HepG2 (cell line): ENCODE results near the gene SLC16A3. TPM values are rescaled to one million over a fixed set of nuclear protein-coding genes. Genes with fewer than 3 reads are reported as not detected.

Source experiments
- ASH2L ChIP-seq: fragments of 300-600, 200-600 bp; sonication (generic); IDR thresholded peaks from 2 replicates; pipeline ENCODE4 v1.7.0; 2017; ENCODE audit warnings: low read depth, mild to moderate bottlenecking, moderate library complexity, mixed read lengths, low read length; ENCODE audit not compliant: insufficient read length
- MED1 ChIP-seq: sonication (generic); formaldehyde crosslinking; IDR thresholded peaks from 2 replicates; pipeline ENCODE4 v1.4.0; 2020; ENCODE audit warnings: missing genetic modification reagents
- TAF1 ChIP-seq: sonication (generic); formaldehyde crosslinking; IDR thresholded peaks from 2 replicates; pipeline ENCODE4 v1.4.0; 2020; ENCODE audit warnings: missing genetic modification reagents
- ZMYM2 ChIP-seq: sonication (generic); formaldehyde crosslinking; IDR thresholded peaks from 2 replicates; pipeline ENCODE4 v1.8.0; 2022; ENCODE audit warnings: mild to moderate bottlenecking, missing genetic modification reagents
- ZNF225 ChIP-seq: sonication (generic); formaldehyde crosslinking; IDR thresholded peaks from 2 replicates; pipeline ENCODE4 v1.4.0; 2020; ENCODE audit warnings: mild to moderate bottlenecking, missing genetic modification reagents
- ZNF282 ChIP-seq: fragments of 450-650 bp; IDR thresholded peaks from 2 replicates; pipeline ENCODE4 v1.6.1; 2018; ENCODE audit not compliant: partially characterized antibody
- ZNF333 ChIP-seq: sonication (generic); formaldehyde crosslinking; IDR thresholded peaks from 2 replicates; pipeline ENCODE4 v1.4.0; 2020; ENCODE audit warnings: mild to moderate bottlenecking, missing genetic modification reagents, borderline replicate concordance
- ZNF552 ChIP-seq: sonication (generic); formaldehyde crosslinking; IDR thresholded peaks from 2 replicates; pipeline ENCODE4 v1.9.0; 2022; ENCODE audit warnings: missing genetic modification reagents, mild to moderate bottlenecking, borderline replicate concordance
- ZNF850 ChIP-seq: sonication (generic); formaldehyde crosslinking; conservative IDR thresholded peaks from 2 replicates; pipeline ENCODE4 v1.9.0; 2021; ENCODE audit warnings: mild to moderate bottlenecking, missing genetic modification reagents
- ZNF879 ChIP-seq: sonication (generic); formaldehyde crosslinking; IDR thresholded peaks from 2 replicates; pipeline ENCODE4 v1.8.1; 2023; ENCODE audit warnings: missing genetic modification reagents
- polyA plus RNA-seq, 8 experiments: library from polyadenylated mRNA; depleted of rRNA in 3 of 8; stranded (reverse) in 7 of 8; unstranded in 1 of 8; fragments of >200 nt; fragmentation: Illumina TruSeq in 4 of 8; extraction: Trizol in 4 of 8; gene quantifications; 2 replicates each; pipeline versions ENCODE4 v1.2.1 to v1.2.3, GENCODE V29; 2011 to 2016; ENCODE audit warnings: low read depth in 4 of 8, missing spikeins in 1 of 8, mixed read lengths in 1 of 8; ENCODE audit not compliant: insufficient read depth in 1 of 8
- total RNA-seq, 5 experiments: library from RNA; depleted of rRNA; stranded (reverse); fragments of >200 nt; fragmentation: Illumina TruSeq; extraction: Trizol; gene quantifications; 2 replicates each; pipeline ENCODE4 v1.2.3, GENCODE V29; 2016; ENCODE audit warnings: low read depth in 1 of 5
- TF ChIP-seq, protein P1 (sequence below): fragments of 450-650 bp; IDR thresholded peaks from 2 replicates; pipeline ENCODE4 v1.6.1; 2017
- TF ChIP-seq, protein P2 (sequence below): sonication (generic); formaldehyde crosslinking; IDR thresholded peaks from 2 replicates; pipeline ENCODE4 v1.9.0; 2022; ENCODE audit warnings: missing genetic modification reagents, mild to moderate bottlenecking, borderline replicate concordance
- TF ChIP-seq, protein P3 (sequence below): sonication (generic); formaldehyde crosslinking; IDR thresholded peaks from 2 replicates; pipeline ENCODE4 v1.5.1; 2020; ENCODE audit warnings: mild to moderate bottlenecking, missing genetic modification reagents, moderate library complexity
- TF ChIP-seq, protein P4 (sequence below): sonication (generic); formaldehyde crosslinking; IDR thresholded peaks from 2 replicates; pipeline ENCODE4 v1.4.0; 2020; ENCODE audit warnings: mild to moderate bottlenecking, low read depth, missing genetic modification reagents
- TF ChIP-seq, protein P5 (sequence below): sonication (generic); formaldehyde crosslinking; IDR thresholded peaks from 2 replicates; pipeline ENCODE4 v1.4.0; 2020; ENCODE audit warnings: missing genetic modification reagents, mild to moderate bottlenecking, borderline replicate concordance

The SLC16A3 gene
- total and polyA plus RNA-seq, 2 of the 13 experiments (the other 11 are each of a cell fraction or from before 2014, with no cell fraction given), result 242 to 349 TPM

DNA sequence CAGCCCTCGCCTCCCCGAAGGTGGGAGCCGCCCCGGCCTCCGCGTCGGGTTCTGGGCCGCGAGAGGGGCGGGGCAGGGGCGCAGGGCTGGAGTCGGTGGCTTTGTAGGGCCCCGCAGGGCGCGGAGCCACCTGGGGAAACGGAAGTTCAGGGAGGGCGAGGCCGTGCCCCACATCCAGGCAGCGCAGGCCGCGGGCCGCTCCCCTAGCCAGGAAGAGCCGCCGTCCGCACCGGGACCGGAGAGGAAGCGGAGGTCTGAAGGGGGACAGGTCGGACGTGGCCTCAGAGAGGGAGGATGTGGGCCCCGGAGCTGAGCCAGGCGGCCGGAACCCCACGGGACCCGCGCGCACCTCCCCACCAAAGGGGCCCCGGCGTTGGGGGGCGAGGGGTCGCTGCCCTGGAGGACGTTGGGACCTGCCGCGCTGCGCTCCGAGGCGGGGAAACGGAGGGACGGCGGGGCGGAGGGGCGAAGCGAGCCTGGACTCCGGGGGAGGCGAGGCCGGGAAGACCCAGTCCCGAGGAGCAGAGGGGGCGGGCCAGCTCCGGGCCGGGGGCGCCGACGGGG lies 482 bp upstream of the SLC16A3 start (continued):
- TF ChIP-seq ASH2L (no peak), ZNF552 (CRISPR knock-in tag) (peak; percentile 39; the same call in 1 of the 2 replicates), ZNF333 (CRISPR knock-in tag) (no peak), ZNF879 (CRISPR knock-in tag) (peak; percentile 86; the same call in 1 of the 2 replicates), ZNF850 (CRISPR knock-in tag) (no peak), ZNF282 (no peak), MED1 (CRISPR knock-in tag) (peak; percentile 32), ZMYM2 (CRISPR knock-in tag) (no peak), ZNF225 (CRISPR knock-in tag) (no peak), TAF1 (CRISPR knock-in tag) (no peak; the same call in 1 of the 2 replicates)
- TF ChIP-seq, protein P1, sequence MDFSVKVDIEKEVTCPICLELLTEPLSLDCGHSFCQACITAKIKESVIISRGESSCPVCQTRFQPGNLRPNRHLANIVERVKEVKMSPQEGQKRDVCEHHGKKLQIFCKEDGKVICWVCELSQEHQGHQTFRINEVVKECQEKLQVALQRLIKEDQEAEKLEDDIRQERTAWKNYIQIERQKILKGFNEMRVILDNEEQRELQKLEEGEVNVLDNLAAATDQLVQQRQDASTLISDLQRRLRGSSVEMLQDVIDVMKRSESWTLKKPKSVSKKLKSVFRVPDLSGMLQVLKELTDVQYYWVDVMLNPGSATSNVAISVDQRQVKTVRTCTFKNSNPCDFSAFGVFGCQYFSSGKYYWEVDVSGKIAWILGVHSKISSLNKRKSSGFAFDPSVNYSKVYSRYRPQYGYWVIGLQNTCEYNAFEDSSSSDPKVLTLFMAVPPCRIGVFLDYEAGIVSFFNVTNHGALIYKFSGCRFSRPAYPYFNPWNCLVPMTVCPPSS, result no peak
- TF ChIP-seq, protein P2, sequence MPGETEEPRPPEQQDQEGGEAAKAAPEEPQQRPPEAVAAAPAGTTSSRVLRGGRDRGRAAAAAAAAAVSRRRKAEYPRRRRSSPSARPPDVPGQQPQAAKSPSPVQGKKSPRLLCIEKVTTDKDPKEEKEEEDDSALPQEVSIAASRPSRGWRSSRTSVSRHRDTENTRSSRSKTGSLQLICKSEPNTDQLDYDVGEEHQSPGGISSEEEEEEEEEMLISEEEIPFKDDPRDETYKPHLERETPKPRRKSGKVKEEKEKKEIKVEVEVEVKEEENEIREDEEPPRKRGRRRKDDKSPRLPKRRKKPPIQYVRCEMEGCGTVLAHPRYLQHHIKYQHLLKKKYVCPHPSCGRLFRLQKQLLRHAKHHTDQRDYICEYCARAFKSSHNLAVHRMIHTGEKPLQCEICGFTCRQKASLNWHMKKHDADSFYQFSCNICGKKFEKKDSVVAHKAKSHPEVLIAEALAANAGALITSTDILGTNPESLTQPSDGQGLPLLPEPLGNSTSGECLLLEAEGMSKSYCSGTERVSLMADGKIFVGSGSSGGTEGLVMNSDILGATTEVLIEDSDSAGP, result peak; percentile 64; the same call in 1 of the 2 replicates
- TF ChIP-seq, protein P3, sequence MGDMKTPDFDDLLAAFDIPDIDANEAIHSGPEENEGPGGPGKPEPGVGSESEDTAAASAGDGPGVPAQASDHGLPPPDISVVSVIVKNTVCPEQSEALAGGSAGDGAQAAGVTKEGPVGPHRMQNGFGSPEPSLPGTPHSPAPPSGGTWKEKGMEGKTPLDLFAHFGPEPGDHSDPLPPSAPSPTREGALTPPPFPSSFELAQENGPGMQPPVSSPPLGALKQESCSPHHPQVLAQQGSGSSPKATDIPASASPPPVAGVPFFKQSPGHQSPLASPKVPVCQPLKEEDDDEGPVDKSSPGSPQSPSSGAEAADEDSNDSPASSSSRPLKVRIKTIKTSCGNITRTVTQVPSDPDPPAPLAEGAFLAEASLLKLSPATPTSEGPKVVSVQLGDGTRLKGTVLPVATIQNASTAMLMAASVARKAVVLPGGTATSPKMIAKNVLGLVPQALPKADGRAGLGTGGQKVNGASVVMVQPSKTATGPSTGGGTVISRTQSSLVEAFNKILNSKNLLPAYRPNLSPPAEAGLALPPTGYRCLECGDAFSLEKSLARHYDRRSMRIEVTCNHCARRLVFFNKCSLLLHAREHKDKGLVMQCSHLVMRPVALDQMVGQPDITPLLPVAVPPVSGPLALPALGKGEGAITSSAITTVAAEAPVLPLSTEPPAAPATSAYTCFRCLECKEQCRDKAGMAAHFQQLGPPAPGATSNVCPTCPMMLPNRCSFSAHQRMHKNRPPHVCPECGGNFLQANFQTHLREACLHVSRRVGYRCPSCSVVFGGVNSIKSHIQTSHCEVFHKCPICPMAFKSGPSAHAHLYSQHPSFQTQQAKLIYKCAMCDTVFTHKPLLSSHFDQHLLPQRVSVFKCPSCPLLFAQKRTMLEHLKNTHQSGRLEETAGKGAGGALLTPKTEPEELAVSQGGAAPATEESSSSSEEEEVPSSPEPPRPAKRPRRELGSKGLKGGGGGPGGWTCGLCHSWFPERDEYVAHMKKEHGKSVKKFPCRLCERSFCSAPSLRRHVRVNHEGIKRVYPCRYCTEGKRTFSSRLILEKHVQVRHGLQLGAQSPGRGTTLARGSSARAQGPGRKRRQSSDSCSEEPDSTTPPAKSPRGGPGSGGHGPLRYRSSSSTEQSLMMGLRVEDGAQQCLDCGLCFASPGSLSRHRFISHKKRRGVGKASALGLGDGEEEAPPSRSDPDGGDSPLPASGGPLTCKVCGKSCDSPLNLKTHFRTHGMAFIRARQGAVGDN (CRISPR knock-in tag), result peak; percentile 87
- TF ChIP-seq, protein P4, sequence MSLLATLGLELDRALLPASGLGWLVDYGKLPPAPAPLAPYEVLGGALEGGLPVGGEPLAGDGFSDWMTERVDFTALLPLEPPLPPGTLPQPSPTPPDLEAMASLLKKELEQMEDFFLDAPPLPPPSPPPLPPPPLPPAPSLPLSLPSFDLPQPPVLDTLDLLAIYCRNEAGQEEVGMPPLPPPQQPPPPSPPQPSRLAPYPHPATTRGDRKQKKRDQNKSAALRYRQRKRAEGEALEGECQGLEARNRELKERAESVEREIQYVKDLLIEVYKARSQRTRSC (CRISPR knock-in tag), result no peak
- TF ChIP-seq, protein P5, sequence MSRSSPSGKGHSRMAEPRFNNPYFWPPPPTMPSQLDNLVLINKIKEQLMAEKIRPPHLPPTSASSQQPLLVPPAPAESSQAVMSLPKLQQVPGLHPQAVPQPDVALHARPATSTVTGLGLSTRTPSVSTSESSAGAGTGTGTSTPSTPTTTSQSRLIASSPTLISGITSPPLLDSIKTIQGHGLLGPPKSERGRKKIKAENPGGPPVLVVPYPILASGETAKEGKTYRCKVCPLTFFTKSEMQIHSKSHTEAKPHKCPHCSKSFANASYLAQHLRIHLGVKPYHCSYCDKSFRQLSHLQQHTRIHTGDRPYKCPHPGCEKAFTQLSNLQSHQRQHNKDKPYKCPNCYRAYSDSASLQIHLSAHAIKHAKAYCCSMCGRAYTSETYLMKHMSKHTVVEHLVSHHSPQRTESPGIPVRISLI (CRISPR knock-in tag), result no peak
